Fibroblast of mammary gland (primary cell): Measurements from ENCODE around the gene MYL5.
A peak's percentile ranks its signal among the peaks of the same experiment; 100 is the strongest.

ENCODE experiments used
- DNase-seq: peaks from one replicate; pipeline ENCODE4 v3.0.0-alpha.2; 2010; ENCODE audit warnings: low read depth
- H3K4me3 ChIP-seq: 2 replicates; pipeline ENCODE4 v1.5.1; 2011; ENCODE audit warnings: low read depth, mild to moderate bottlenecking, low read length, moderate library complexity; ENCODE audit not compliant: control insufficient read depth
- CTCF ChIP-seq: conservative IDR thresholded peaks from 2 replicates; pipeline ENCODE4 v1.5.1; 2011; ENCODE audit warnings: low read depth, low read length, inconsistent platforms; ENCODE audit not compliant: control insufficient read depth, insufficient read depth

The MYL5 gene

GRCh38 chr4:674172-675035 lies at the start of gene MYL5, which contains the start of gene ATP5ME:
Gene MYL5, plus strand, starts transcription at chr4:674542. Its CDS starts 3,485 bp downstream, at chr4:678027.
Gene ATP5ME, minus strand, starts transcription at chr4:674276. Its CDS starts 29 bp downstream, at chr4:674247.
- peak within 1 kb of the TSS; percentile 78 for H3K4me3 ChIP-seq
- TF ChIP-seq CTCF: peak; percentile 41
- peak; percentile 94 for DNase-seq

GRCh38 chr4:624705-625590 lies 49.4 kb upstream of the MYL5 start, which contains the start of gene PDE6B:
Gene PDE6B, plus strand, starts transcription at chr4:625573. Its CDS starts 54 bp downstream, at chr4:625627.
- TF ChIP-seq CTCF: no peak
- H3K4me3 ChIP-seq: no peak within 1 kb of the TSS
- DNase-seq: no peak

- no peak for TF ChIP-seq CTCF
- no peak overlapping the region for H3K4me3 ChIP-seq
- no peak for DNase-seq
Measured at GRCh38 chr4:625631-626161, 48.6 kb upstream of the MYL5 start.

- no peak for TF ChIP-seq CTCF
- H3K4me3 ChIP-seq: no peak overlapping the region
- no peak for DNase-seq
Measured at GRCh38 chr4:626201-627091, 47.9 kb upstream of the MYL5 start.

- DNase-seq: no peak
- TF ChIP-seq CTCF: no peak
- H3K4me3 ChIP-seq: no peak overlapping the region
Measured at GRCh38 chr4:627347-628125, 46.8 kb upstream of the MYL5 start.
